Stimulated activated CD8-positive, alpha-beta memory T cell treated with anti-CD3 and anti-CD28 coated beads, Interleukin-7, amount 100 ng/mL, for 4 hours (primary cell): ENCODE results near the gene ERCC6.

ENCODE experiments used
- DNase-seq, 2 donors: peaks; one replicate each; pipeline ENCODE4 v3.0.0-alpha.2; 2020; ENCODE audit warnings: low read depth in 2 of 2

Gene ERCC6

GRCh38 chr10:49538381-49539319 lies at the start of gene ERCC6:
ERCC6 (minus strand) TSS chr10:49539121.
- DNase-seq = peak; percentile 95 to 96

- DNase-seq = no peak
Measured at GRCh38 chr10:49587981-49588380, 49.1 kb upstream of the ERCC6 start.

- DNase-seq = no peak
Measured at GRCh38 chr10:49585387-49585786, 46.5 kb upstream of the ERCC6 start.

- no peak for DNase-seq
Measured at GRCh38 chr10:49579621-49580020, 40.7 kb upstream of the ERCC6 start.

- DNase-seq = no peak
Measured at GRCh38 chr10:49578392-49578791, 39.5 kb upstream of the ERCC6 start.

- DNase-seq = no peak
Measured at GRCh38 chr10:49577182-49577925, 38.4 kb upstream of the ERCC6 start.

GRCh38 chr10:49575489-49576072 lies 36.7 kb upstream of the ERCC6 start:
- DNase-seq = no peak

GRCh38 chr10:49572594-49573114 lies 33.7 kb upstream of the ERCC6 start:
- no peak for DNase-seq

- DNase-seq = no peak
Measured at GRCh38 chr10:49571388-49571787, 32.5 kb upstream of the ERCC6 start.

- no peak for DNase-seq
Measured at GRCh38 chr10:49569031-49569631, 30.2 kb upstream of the ERCC6 start.

GRCh38 chr10:49568235-49568634 lies 29.3 kb upstream of the ERCC6 start:
- no peak for DNase-seq

- no peak for DNase-seq
Measured at GRCh38 chr10:49567810-49568209, 28.9 kb upstream of the ERCC6 start.

GRCh38 chr10:49564461-49565009 lies 25.6 kb upstream of the ERCC6 start:
- no peak for DNase-seq

- DNase-seq = no peak
Measured at GRCh38 chr10:49562893-49563292, 24.0 kb upstream of the ERCC6 start.

GRCh38 chr10:49560526-49560925 lies 21.6 kb upstream of the ERCC6 start:
- DNase-seq = no peak

GRCh38 chr10:49559476-49559875 lies 20.6 kb upstream of the ERCC6 start:
- DNase-seq = no peak

- no peak for DNase-seq
Measured at GRCh38 chr10:49558190-49558589, 19.3 kb upstream of the ERCC6 start.

GRCh38 chr10:49557681-49558080 lies 18.8 kb upstream of the ERCC6 start:
- DNase-seq = no peak

GRCh38 chr10:49556723-49557122 lies 17.8 kb upstream of the ERCC6 start:
- DNase-seq = no peak

- no peak for DNase-seq
Measured at GRCh38 chr10:49552277-49552676, 13.4 kb upstream of the ERCC6 start.

- no peak for DNase-seq
Measured at GRCh38 chr10:49550563-49550962, 11.6 kb upstream of the ERCC6 start.
